ENCODE results near the gene TSPEAR.

Gene TSPEAR

GRCh38 chr21:44718571-44718970 lies 7.2 kb upstream of the TSPEAR start:
- no peak for DNase-seq

- no peak for DNase-seq
Observed at GRCh38 chr21:44718093-44718492, 6.7 kb upstream of the TSPEAR start.

DNA sequence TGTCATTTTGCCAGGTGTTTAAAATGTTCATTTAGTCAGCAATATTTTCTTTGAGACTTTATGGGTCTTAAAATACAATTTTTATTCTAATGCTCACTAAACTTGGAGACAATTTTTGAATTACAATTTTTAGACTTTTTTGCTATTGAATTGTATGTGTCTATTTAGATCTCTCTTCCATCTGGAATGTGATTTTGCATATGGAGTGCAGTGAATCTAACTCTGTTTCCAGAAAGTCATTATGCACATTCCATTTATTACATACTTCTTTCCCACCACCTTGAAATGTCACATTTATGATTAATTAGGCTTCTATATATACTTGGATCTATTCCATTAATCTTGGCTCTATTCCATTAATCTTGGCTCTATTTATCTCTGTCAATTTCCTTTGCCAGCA lies 5.6 kb upstream of the TSPEAR start:
- DNase-seq, result no peak

DNA sequence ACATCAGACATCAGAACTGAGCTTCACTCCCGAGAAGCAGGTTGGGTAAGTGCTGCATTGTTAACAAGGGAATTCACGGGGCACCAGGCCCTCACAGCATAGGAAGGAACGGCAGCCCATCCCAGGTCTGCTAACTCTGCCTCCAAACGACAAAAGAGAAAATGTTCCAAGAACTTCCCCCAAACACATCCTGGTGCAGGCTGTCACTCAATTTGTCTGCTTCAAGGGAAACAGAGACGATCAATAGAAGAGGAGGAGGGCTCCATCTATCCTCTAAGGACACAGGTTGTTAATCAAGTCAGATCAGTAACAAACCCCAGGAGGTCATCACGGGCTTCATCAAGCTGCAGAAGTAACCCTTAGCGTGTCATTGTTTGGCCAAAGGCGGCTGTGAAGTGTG lies 3.5 kb upstream of the TSPEAR start:
- DNase-seq, result no peak

- no peak for DNase-seq
Observed at GRCh38 chr21:44713846-44714245, 2.5 kb upstream of the TSPEAR start.

- no peak for DNase-seq
Observed at GRCh38 chr21:44713130-44713529, 1.8 kb upstream of the TSPEAR start.

GRCh38 chr21:44712203-44713028 lies 1.0 kb upstream of the TSPEAR start:
- no peak for DNase-seq

DNA sequence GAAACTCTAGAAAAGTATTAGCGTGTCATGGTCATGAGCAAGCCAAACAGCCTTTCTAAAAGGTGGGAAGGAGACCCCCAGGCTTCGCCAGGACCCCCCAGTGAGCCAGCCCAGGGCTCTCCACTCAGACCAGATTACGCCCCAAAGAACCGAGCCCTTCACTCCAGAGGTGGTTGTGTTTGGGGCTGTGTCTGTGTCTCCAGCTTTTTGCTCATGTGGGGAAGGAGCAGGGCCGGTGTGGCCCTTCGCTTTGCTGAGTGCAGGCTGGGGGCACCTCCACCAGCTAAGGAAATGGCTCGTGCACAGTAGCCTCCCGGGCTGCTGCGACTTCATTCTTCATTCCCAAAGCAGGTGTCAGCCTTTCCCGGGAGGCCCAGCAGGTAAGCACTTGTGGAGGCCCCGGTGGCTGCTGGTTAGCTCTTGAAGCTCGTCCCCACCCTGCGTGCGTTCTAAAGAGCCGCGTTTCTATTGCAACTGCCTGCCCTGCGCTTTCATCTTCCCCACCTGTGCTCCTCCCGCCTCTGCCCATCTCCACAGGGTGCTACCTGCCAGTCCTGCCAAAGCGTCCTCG lies 531 bp downstream of the TSPEAR start:
- no peak for DNase-seq

GRCh38 chr21:44710294-44710665 lies 1.1 kb downstream of the TSPEAR start:
- DNase-seq, result no peak

DNA sequence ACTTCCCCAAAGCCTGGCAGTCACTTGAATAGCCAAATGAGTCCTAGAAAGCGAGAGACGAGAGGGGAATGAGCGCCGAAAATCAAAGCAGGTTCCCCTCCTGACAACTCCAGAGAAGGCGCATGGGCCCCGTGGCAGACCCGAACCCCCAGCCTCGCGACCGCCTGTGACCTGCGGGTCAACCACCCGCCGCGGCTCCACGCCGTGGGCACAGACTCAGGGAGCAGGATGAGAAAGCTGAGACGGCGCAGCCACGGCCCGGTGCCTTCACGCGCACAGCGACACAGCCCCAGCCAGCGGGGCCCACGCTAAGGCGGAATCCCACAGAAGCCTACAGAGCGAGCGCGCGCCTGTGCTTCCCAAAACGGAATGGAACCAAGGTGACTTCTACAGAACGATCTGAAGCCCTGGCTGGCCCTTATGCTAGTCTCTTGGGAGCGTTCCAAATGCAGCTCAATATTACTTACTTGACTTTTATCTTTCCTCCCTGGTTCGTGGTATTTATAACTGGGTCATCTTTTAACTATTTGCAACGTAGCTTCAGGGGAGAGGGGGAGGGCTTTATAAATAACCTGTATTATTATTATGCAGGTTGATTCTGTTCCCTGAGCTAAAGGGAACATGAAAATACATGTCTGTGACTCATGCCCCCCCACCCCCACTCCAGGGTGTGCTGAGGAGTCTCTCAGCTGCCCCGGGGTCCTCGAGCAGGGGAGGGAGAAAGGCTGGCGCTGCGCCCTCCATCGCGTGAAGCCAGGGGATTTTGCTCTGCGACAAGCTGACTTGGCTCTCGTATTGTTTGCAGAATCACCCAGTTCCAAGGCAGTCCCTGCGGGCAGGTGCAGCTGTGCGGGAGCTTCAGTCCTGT lies 1.7 kb downstream of the TSPEAR start:
- no peak for DNase-seq

- DNase-seq, result no peak
Observed at GRCh38 chr21:44708866-44709425, 2.4 kb downstream of the TSPEAR start.

DNA sequence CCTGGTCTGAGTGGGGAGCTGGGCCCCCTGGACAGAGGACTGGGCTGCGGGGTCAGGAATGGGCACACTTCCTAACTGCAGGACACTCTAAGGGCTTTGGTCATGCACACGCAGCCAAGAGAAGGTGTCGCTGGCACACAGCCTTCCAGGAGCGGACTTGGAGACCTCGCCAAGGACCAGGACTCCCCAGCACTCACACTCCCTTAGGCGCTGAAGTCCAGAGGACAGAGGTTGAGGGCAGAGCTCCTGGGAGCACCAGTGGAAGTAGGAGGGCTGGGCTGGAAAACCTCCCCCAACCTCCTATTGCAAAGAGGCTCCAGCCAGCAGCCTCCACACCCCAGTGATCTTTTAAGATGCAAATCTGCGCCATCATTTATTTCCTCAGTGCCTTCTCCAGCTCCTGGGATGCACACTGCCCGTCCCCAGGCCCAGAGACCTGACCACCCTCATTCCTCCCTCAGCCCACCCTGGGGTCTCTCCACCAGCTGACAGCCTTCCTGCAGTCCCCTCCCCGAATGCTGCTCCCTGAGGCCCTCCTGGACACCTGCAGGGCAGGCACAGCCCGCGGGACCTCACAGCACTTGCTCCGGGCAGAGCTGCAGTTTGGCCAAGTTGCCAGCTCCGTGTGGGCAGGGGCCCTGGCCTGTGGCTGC lies 3.0 kb downstream of the TSPEAR start:
- DNase-seq, result no peak

DNA sequence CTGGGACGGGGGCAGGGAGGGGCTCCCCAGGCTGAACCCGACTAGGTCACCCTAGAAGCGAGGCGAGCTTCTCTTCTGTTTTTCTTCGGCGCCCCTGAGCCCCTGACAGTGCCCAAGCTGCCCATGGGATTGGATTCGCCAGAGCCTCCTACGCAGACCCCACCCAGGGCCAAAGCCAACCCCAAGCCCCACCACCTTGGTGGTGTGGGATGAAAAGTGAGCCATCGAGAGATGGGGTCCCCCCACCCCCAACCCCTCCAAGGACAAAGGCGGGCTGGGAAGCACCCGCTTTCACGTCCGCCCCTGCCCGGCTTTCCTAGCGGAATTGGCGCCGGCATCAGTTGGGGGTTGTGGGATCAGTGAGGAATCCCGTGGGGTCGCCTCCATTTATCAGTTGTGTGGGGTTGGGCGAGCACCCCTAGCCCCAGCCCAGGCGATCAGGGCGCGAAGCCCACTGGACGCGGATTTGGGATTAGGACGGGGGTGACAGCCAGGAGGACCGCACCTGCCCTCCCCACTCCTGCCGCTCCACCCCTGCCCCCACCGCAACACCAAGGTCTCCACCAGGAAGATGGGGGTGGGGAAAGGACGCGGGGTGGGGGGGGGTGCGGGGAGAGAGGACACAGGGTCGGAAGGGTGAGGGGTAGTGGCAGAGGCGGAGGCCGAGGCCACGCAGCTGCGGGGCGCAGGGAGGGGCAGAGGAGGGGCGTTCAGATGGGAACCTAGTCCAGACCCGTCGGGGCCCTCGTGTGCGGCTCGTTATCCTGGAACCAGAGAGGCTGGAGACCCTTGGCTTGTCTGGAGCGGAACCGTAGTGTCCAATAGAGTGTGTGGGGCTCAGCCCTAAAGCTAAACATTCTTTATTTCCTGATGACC lies 4.4 kb downstream of the TSPEAR start:
- DNase-seq, result no peak

- no peak for DNase-seq
Observed at GRCh38 chr21:44706026-44706705, 5.2 kb downstream of the TSPEAR start.

- no peak for DNase-seq
Observed at GRCh38 chr21:44704636-44705001, 6.8 kb downstream of the TSPEAR start.

DNA sequence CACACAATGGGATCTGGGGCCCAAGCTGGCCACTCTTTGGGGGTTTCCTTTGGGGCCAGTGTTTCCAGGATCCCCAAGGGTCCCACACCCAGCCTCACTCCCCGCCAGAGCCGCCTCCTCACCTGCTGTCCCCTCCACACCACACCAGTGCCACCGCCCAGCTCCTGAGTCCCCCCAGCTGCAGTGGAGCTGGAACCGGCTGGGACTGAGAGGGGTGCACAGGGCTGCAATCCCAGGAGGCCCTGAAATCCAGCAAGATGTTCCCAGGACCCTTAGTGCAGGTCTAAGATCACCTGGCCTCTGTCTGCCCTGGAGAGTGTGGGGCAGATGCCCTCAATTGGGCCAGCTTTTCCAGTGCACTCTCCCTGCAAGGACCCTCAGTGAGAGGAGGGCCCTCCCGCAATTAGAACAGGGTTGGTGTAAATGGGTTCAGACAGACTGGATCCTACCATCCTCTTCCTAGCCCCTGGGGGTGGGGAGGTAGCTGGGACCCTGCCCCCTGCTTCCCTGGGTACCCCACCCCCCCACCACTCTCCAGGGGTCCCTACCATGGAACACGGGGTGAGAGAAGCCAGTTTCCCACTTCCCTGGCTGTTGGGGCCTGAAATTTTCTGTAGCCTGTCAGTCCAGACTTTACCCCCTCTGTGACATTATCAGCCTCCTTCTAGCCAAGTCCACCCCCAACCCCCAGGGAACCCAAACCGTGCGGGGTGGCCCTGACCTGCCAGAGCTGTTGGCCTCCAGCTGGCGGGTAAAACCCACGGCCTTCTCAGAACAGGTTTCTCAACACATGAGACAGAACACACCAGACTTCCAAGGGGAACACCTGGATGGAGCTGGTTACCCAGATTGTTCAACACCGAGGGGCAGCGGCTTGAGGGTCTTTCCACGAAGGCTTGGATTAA lies 7.4 kb downstream of the TSPEAR start:
- DNase-seq, result no peak

DNA sequence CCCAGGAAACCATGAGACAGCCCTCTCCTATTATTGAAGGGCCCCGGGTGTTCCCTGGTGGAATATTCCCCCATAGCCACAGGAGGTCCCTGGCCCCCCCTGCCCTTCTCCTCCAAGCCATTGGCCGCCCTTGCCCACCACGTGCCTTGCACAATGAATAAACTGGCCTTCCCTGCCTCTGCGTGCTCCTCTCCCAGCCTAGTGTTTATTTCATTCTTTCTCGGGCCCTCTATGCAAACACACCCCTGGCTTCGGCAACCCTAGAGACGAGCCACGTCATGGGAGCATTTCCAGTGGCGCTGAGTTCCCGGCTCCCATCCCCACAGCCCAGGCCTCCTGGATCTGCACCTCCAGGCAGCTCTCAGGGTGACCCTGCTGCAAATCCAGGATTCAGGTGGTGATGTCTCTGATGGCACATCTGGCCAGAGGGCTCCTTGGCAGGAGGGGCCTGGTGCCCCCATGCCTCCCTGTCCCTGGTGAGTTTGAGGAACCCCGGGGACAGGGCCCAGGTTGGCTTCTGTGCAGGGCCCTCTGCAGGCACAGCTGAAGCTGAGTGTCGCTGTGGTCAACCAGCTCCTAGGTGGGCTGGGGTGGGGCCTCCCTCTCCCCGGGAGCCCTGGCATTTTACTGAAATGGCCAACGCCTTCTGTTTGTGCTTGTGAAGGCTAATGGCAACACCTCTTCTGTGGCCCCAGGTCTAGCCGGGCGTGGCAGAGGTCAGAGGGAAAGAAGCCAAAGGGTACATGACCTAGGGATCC lies 8.2 kb downstream of the TSPEAR start:
- DNase-seq, result no peak

DNA sequence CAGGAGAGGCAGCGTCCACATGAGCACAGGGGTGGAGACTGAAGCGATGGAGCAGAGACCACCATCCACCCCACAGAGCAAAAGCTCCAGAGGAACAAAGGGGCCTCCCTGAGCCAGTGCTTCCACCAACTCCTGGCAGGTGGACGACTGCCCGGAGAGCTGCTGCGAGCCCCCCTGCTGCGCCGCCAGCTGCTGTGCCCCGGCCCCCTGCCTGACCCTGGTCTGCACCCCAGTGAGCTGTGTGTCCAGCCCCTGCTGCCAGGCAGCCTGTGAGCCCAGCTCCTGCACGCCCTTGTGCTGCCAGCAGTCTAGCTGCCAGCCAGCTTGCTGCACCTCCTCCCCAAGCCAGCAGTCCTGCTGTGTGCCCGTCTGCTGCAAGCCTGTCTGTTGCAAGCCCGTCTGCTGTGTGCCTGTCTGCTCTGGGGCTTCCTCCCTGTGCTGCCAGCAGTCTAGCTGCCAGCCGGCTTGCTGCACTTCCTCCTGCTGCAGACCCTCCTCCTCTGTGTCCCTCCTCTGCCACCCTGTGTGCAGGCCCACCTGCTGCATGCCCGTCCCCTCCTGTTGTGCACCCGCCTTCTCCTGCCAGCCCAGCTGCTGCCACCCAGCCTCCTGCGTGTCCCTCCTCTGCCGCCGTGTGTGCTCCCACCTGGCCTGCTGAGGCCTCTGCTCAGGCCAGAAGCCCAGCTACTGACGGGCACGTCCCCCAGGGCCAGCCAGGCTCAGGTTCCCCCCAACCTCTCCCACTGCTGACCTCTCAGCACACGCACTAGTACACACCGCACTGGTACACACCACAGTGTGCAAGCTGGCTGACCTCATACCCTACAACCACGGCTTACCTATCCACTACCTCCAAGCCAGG lies 9.0 kb downstream of the TSPEAR start:
- DNase-seq, result no peak

All from T-helper 2 cell (primary cell).